HCT116 (cell line): ENCODE measurements around the gene MELTF.

Experiments used
- CEBPB ChIP-seq: IDR thresholded peaks from 2 replicates; pipeline ENCODE4 v1.6.1; 2012; ENCODE audit warnings: low read depth
- CTCF ChIP-seq, 3 experiments: fragments of 200-600 bp in 1 of 3; sonication (generic) in 1 of 3; IDR thresholded peaks in 2 of 3; conservative IDR thresholded peaks in 1 of 3; 2 replicates each; pipeline ENCODE4 v1.5.1; 2012 to 2017; ENCODE audit warnings: low read depth in 2 of 3, low read length in 2 of 3, antibody characterized with exemption in 1 of 3, borderline replicate concordance in 1 of 3, control low read depth in 1 of 3, mild to moderate bottlenecking in 1 of 3, mixed read lengths in 1 of 3, mixed run types in 1 of 3, moderate library complexity in 1 of 3; ENCODE audit not compliant: insufficient read depth in 1 of 3
- EGR1 ChIP-seq: IDR thresholded peaks from 2 replicates; pipeline ENCODE4 v1.6.1; 2012; ENCODE audit warnings: low read depth
- EZH2 ChIP-seq: fragments of 200-600 bp; sonication (generic); IDR thresholded peaks from 2 replicates; pipeline ENCODE4 v1.6.1; 2017; ENCODE audit warnings: antibody characterized with exemption, mixed run types
- REST ChIP-seq: IDR thresholded peaks from 2 replicates; pipeline ENCODE4 v1.6.1; 2012; ENCODE audit warnings: low read depth

GRCh38 chr3:196966526-196967401 lies 62.9 kb downstream of the MELTF start:
- TF ChIP-seq EGR1 (no peak), CTCF (IDR thresholded peaks at IDR 0.05 in 2 of 3, conservative IDR thresholded peaks at IDR 0.05 in 1 of 3; ENCODE audit: borderline replicate concordance in 1 of 3, insufficient read depth in 1 of 3, low read depth in 2 of 3, low read length in 2 of 3) (no peak), CEBPB (no peak), REST (no peak), EZH2 (no peak)
